Neural cell (in vitro differentiated cells): ENCODE results near the gene TMOD2. TPM values are rescaled to one million over a fixed set of nuclear protein-coding genes. Genes with fewer than 3 reads are reported as not detected.

Experiments
- H2AFZ ChIP-seq: fragments of 200-600, 300-800 bp; sonication (generic), shearing (Covaris generic); 2 replicates; pipeline ENCODE4 v1.6.0; 2014; ENCODE audit warnings: low read depth, mild to moderate bottlenecking, antibody characterized with exemption, low read length, moderate library complexity
- H3F3A ChIP-seq: fragments of 200-600 bp; shearing (Covaris generic); 2 replicates; pipeline ENCODE4 v1.6.1; 2016; ENCODE audit warnings: mild to moderate bottlenecking, moderate library complexity, mixed read lengths, antibody characterized with exemption, low read length; ENCODE audit not compliant: insufficient read depth, poor library complexity, severe bottlenecking
- H3K27ac ChIP-seq: fragments of 200-600, 300-800 bp; sonication (generic), shearing (Covaris generic); 2 replicates; pipeline ENCODE4 v1.5.1; 2014; ENCODE audit warnings: mild to moderate bottlenecking, low read length, moderate library complexity
- H3K27me3 ChIP-seq: fragments of 300-800, 200-600 bp; sonication (generic), shearing (Covaris generic); 2 replicates; pipeline ENCODE4 v1.6.0; 2014; ENCODE audit warnings: mild to moderate bottlenecking, low read depth, low read length, moderate library complexity; ENCODE audit not compliant: insufficient read depth
- H3K36me3 ChIP-seq: fragments of 300-800, 200-600 bp; sonication (generic), shearing (Covaris generic); 2 replicates; pipeline ENCODE4 v1.5.1; 2014; ENCODE audit warnings: mild to moderate bottlenecking, antibody characterized with exemption, low read length, moderate library complexity; ENCODE audit not compliant: insufficient read depth
- H3K4me2 ChIP-seq: fragments of 300-800, 200-600 bp; sonication (generic), shearing (Covaris generic); 2 replicates; pipeline ENCODE4 v1.6.0; 2014; ENCODE audit warnings: mild to moderate bottlenecking, low read length
- H3K4me3 ChIP-seq: fragments of 300-800, 200-600 bp; sonication (generic), shearing (Covaris generic); 2 replicates; pipeline ENCODE4 v1.5.1; 2014; ENCODE audit warnings: mild to moderate bottlenecking, low read length, moderate library complexity
- H3K79me2 ChIP-seq: fragments of 200-600 bp; shearing (Covaris generic); replicated peaks from 2 replicates; pipeline ENCODE4 v1.6.0; 2014; ENCODE audit warnings: mild to moderate bottlenecking, low read length, moderate library complexity; ENCODE audit not compliant: insufficient read depth
- H3K9ac ChIP-seq: fragments of 300-800, 200-600 bp; sonication (generic), shearing (Covaris generic); 2 replicates; pipeline ENCODE4 v1.6.1; 2016; ENCODE audit warnings: mild to moderate bottlenecking, low read length, mixed read lengths
- H3K9me2 ChIP-seq: fragments of 200-600 bp; shearing (Covaris generic); 2 replicates; pipeline ENCODE4 v1.6.1; 2016; ENCODE audit warnings: mild to moderate bottlenecking, low read length, mixed read lengths; ENCODE audit not compliant: insufficient read depth
- H3K9me3 ChIP-seq: fragments of 200-600, 300-800 bp; sonication (generic), shearing (Covaris generic); 2 replicates; pipeline ENCODE4 v1.6.1; 2016; ENCODE audit warnings: mild to moderate bottlenecking, mixed run types, low read length, moderate library complexity, mixed read lengths
- H4K20me1 ChIP-seq: fragments of 200-600 bp; shearing (Covaris generic); 2 replicates; pipeline ENCODE4 v1.6.1; 2016; ENCODE audit warnings: mild to moderate bottlenecking, mixed run types; ENCODE audit not compliant: insufficient read depth
- EP300 ChIP-seq: fragments of 450-650 bp; conservative IDR thresholded peaks from 2 replicates; pipeline ENCODE4 v1.6.1; 2014; ENCODE audit warnings: antibody characterized with exemption, mild to moderate bottlenecking, moderate library complexity; ENCODE audit not compliant: poor library complexity, severe bottlenecking
- EZH2 ChIP-seq: fragments of 200-600, 300-800 bp; shearing (Covaris generic), sonication (generic); IDR thresholded peaks from 2 replicates; pipeline ENCODE4 v1.6.1; 2014; ENCODE audit warnings: antibody characterized with exemption, low read length, borderline replicate concordance, mild to moderate bottlenecking; ENCODE audit not compliant: insufficient read depth, poor library complexity, severe bottlenecking
- MXI1 ChIP-seq: fragments of 450-650 bp; conservative IDR thresholded peaks from 2 replicates; pipeline ENCODE4 v1.6.1; 2014; ENCODE audit warnings: antibody characterized with exemption, mild to moderate bottlenecking; ENCODE audit not compliant: poor library complexity, severe bottlenecking
- POLR2AphosphoS5 ChIP-seq: IDR thresholded peaks from 2 replicates; pipeline ENCODE4 v1.6.1; 2012
- RAD21 ChIP-seq: fragments of 450-650 bp; conservative IDR thresholded peaks from 2 replicates; pipeline ENCODE4 v1.6.1; 2014; ENCODE audit warnings: antibody characterized with exemption, mild to moderate bottlenecking, moderate library complexity
- SMC3 ChIP-seq: fragments of 450-650 bp; conservative IDR thresholded peaks from 2 replicates; pipeline ENCODE4 v1.6.1; 2014; ENCODE audit warnings: antibody characterized with exemption, mild to moderate bottlenecking, moderate library complexity; ENCODE audit not compliant: poor library complexity
- TAF1 ChIP-seq: IDR thresholded peaks from 2 replicates; pipeline ENCODE4 v1.6.1; 2012; ENCODE audit warnings: low read depth
- polyA plus RNA-seq: library from polyadenylated mRNA; depleted of rRNA; stranded (reverse); fragments of >200 nt; gene quantifications from 2 replicates; pipeline ENCODE4 v1.2.3, GENCODE V29; 2014
- TF ChIP-seq, protein P1 (sequence below): fragments of 450-650 bp; IDR thresholded peaks from 2 replicates; pipeline ENCODE4 v1.5.1; 2014; ENCODE audit warnings: antibody characterized with exemption, mild to moderate bottlenecking, moderate library complexity; ENCODE audit not compliant: poor library complexity, severe bottlenecking
- TF ChIP-seq, protein P2 (sequence below): IDR thresholded peaks from 2 replicates; pipeline ENCODE4 v1.6.1; 2012; ENCODE audit warnings: borderline replicate concordance

The TMOD2 gene
- polyA plus RNA-seq, 1 donor from 2014 or later: 79.9 TPM

DNA sequence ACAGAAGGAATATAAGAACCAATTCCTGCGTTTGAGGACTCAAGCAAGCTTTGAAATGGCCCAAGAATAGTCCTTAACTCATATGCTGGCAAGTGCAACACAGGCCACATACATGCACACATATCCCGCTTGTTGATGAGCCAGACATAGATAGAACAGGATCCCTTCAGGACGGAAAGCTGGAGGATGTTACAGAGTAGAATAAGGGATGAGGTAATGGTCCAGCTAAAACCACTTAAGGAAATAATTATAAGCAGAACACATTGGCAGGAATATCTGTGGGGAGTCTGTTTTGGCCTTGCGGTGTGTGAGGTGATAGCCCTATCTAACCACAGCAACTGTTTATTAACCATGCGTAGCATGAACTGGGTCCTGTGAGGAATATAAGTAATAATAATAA, 45.1 kb upstream of the TMOD2 start:
- no peaks in the 10 kb centered on the region for H3K79me2 ChIP-seq
- no peak overlapping the region for H3K4me3 ChIP-seq
- TF ChIP-seq, protein P1, sequence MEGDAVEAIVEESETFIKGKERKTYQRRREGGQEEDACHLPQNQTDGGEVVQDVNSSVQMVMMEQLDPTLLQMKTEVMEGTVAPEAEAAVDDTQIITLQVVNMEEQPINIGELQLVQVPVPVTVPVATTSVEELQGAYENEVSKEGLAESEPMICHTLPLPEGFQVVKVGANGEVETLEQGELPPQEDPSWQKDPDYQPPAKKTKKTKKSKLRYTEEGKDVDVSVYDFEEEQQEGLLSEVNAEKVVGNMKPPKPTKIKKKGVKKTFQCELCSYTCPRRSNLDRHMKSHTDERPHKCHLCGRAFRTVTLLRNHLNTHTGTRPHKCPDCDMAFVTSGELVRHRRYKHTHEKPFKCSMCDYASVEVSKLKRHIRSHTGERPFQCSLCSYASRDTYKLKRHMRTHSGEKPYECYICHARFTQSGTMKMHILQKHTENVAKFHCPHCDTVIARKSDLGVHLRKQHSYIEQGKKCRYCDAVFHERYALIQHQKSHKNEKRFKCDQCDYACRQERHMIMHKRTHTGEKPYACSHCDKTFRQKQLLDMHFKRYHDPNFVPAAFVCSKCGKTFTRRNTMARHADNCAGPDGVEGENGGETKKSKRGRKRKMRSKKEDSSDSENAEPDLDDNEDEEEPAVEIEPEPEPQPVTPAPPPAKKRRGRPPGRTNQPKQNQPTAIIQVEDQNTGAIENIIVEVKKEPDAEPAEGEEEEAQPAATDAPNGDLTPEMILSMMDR: no peak
- TF ChIP-seq MXI1: no peak
- TF ChIP-seq TAF1: no peak
- TF ChIP-seq, protein P2, sequence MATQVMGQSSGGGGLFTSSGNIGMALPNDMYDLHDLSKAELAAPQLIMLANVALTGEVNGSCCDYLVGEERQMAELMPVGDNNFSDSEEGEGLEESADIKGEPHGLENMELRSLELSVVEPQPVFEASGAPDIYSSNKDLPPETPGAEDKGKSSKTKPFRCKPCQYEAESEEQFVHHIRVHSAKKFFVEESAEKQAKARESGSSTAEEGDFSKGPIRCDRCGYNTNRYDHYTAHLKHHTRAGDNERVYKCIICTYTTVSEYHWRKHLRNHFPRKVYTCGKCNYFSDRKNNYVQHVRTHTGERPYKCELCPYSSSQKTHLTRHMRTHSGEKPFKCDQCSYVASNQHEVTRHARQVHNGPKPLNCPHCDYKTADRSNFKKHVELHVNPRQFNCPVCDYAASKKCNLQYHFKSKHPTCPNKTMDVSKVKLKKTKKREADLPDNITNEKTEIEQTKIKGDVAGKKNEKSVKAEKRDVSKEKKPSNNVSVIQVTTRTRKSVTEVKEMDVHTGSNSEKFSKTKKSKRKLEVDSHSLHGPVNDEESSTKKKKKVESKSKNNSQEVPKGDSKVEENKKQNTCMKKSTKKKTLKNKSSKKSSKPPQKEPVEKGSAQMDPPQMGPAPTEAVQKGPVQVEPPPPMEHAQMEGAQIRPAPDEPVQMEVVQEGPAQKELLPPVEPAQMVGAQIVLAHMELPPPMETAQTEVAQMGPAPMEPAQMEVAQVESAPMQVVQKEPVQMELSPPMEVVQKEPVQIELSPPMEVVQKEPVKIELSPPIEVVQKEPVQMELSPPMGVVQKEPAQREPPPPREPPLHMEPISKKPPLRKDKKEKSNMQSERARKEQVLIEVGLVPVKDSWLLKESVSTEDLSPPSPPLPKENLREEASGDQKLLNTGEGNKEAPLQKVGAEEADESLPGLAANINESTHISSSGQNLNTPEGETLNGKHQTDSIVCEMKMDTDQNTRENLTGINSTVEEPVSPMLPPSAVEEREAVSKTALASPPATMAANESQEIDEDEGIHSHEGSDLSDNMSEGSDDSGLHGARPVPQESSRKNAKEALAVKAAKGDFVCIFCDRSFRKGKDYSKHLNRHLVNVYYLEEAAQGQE: no peak
- no peak for TF ChIP-seq RAD21
- no peak for TF ChIP-seq EZH2
- no peak for TF ChIP-seq POLR2AphosphoS5
- no peak for TF ChIP-seq SMC3
- no peak for TF ChIP-seq EP300
- H3F3A ChIP-seq: no peaks in the 10 kb centered on the region
- no peaks in the 10 kb centered on the region for H3K27me3 ChIP-seq
- H3K9me3 ChIP-seq: no peaks in the 10 kb centered on the region
- H3K9me2 ChIP-seq: no peaks in the 10 kb centered on the region
- H3K4me2 ChIP-seq: no peak overlapping the region
- H3K9ac ChIP-seq: no peak overlapping the region
- no peaks in the 10 kb centered on the region for H4K20me1 ChIP-seq
- no peak overlapping the region for H3K27ac ChIP-seq
- H2AFZ ChIP-seq: no peak overlapping the region
- H3K36me3 ChIP-seq: peaks cover 23% of the 10 kb centered on the region

DNA sequence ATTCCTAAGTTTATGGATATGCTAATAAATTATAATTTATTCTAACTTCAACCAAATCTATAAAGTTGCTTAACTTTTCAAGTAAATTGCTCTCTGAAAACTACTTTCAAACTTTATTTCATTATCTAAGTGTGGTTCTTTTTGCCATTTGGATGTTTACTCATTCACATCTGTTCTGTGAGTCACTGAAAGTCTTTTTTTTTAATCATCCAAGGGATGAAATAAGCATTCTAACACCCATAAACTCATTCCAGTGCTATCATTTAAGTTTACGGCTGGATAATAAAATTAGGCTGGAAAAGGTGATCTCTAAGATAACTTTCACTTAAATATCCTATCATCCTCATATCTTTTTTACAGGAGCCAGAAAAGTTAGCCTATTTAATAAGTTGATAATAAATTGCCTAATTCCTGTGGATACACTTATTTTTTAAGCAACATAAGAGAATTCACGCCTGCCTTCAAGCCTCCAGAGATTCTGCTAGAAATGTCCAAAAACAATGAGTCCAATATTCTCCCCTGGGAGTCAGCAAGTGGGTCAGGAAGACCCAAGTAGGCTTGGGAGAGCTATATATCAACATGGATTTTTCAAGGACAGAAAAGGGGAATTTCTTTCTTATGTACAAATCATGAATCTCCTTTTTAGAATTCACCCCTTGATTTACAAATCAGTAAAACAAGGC, 44.3 kb upstream of the TMOD2 start:
- no peak overlapping the region for H3K4me2 ChIP-seq
- H3K4me3 ChIP-seq: no peak overlapping the region
- no peaks in the 10 kb centered on the region for H3K9me3 ChIP-seq
- H3K79me2 ChIP-seq: no peaks in the 10 kb centered on the region
- H3F3A ChIP-seq: no peaks in the 10 kb centered on the region
- TF ChIP-seq EP300: no peak
- no peak for TF ChIP-seq EZH2
- no peak for TF ChIP-seq RAD21
- TF ChIP-seq, protein P1: no peak
- no peak for TF ChIP-seq POLR2AphosphoS5
- TF ChIP-seq MXI1: no peak
- no peak for TF ChIP-seq TAF1
- TF ChIP-seq SMC3: no peak
- TF ChIP-seq, protein P2: no peak
- no peaks in the 10 kb centered on the region for H4K20me1 ChIP-seq
- H3K36me3 ChIP-seq: peaks cover 30% of the 10 kb centered on the region
- no peaks in the 10 kb centered on the region for H3K27me3 ChIP-seq
- no peaks in the 10 kb centered on the region for H3K9me2 ChIP-seq
- no peak overlapping the region for H2AFZ ChIP-seq
- no peak overlapping the region for H3K9ac ChIP-seq
- no peak overlapping the region for H3K27ac ChIP-seq
